Activated naive CD4-positive, alpha-beta T cell treated with anti-CD3 and anti-CD28 coated beads, Interleukin-2, amount 50 U/mL, for 24 hours (primary cell): ENCODE data around the gene JADE1.

Experiments used
- H3K27ac Mint-ChIP-seq: one replicate; pipeline ENCODE4 v1.8.0; 2021; ENCODE audit warnings: mild to moderate bottlenecking, mixed read lengths
- H3K27me3 Mint-ChIP-seq: one replicate; pipeline ENCODE4 v1.8.0; 2021; ENCODE audit warnings: mixed read lengths
- H3K36me3 Mint-ChIP-seq: one replicate; pipeline ENCODE4 v1.8.0; 2021; ENCODE audit warnings: mixed read lengths
- H3K4me1 Mint-ChIP-seq: one replicate; pipeline ENCODE4 v1.8.0; 2021; ENCODE audit warnings: mixed read lengths
- H3K4me3 Mint-ChIP-seq: one replicate; pipeline ENCODE4 v1.8.0; 2021; ENCODE audit warnings: mild to moderate bottlenecking, mixed read lengths
- H3K9me3 Mint-ChIP-seq: one replicate; pipeline ENCODE4 v1.8.0; 2021; ENCODE audit warnings: mixed read lengths

The JADE1 gene

DNA sequence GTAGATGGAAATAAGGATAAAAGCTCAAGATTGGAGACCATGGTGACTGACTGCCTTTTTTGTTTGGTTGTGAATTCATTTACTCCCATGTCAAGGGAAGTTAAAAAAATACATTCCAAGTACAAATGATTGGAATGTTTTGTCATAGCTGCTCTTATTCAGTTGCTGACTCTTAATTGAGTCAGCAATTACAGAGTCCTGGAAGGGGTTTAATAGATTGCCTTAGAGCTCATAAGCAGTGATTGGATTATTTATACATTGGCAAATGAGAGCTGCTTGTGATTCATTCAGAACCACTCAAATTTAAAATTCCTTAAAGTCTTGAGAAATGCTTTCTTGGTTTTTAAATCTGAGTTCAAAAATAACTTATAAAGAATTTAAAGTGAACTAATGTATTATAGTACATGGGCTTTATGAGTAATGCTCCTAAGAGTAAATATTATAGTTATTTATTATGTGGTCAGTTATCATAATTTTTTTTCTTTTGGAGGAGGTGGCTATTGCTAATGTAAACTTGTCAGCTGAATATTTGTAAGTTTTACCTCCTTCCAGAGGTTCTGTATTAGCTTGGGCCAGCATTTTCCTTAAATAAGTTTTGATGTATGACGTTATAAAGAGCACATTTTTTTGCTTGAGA, 13.6 kb downstream of the JADE1 start:
- H3K9me3 Mint-ChIP-seq: no peaks in the 10 kb centered on the region
- peaks cover 89% of the 10 kb centered on the region for H3K4me1 Mint-ChIP-seq
- peak overlapping the region; percentile 31 for H3K27ac Mint-ChIP-seq
- H3K27me3 Mint-ChIP-seq: no peaks in the 10 kb centered on the region
- H3K4me3 Mint-ChIP-seq: no peak overlapping the region
- H3K36me3 Mint-ChIP-seq: peaks cover 6% of the 10 kb centered on the region

DNA sequence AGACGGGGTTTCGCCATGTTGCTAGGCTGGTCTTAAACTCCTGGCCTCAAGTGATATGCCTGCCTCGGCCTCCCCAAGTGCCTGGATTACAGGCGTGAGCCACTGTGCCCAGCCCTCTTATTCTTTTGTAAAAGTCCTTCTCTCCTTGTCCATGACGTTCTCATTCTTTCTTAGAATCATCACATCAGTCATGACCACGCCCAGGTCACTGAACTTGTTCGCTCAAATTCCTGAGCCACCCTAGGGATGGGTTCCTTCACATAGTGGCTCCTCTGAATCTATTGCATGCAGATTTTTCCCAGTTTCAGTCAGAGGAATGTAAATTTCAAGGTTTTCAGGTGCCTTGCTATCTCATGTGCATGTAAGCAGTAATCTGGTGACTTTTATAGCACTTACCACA, 15.7 kb downstream of the JADE1 start:
- Mint-ChIP-seq H3K9me3 (no peaks in the 10 kb centered on the region), H3K4me1 (peaks cover 84% of the 10 kb centered on the region)

DNA sequence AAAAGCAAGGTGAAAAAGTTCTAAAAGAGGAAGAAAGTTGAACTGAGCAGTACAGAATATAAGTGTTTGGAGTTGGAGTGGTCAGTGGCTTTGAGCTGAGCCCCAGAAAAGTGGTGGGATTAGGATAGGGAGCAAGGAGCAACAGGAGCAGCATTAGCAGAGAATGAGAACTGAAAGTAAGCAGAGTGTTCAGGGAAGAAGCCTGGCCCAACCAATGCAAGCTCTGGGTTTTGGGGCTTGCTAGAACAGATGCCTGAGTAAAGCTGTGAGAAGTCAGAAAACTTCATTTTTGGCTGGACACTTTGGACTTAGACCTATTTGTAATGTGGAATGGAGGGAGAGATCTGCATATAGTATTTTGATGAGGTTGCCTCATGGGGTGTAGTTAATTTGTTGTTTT, 17.8 kb downstream of the JADE1 start:
- Mint-ChIP-seq H3K27ac (peak overlapping the region; percentile 30), H3K9me3 (no peaks in the 10 kb centered on the region), H3K4me1 (peaks cover 88% of the 10 kb centered on the region), H3K36me3 (peaks cover 11% of the 10 kb centered on the region), H3K4me3 (no peak overlapping the region), H3K27me3 (no peaks in the 10 kb centered on the region)

More for the DNA sequence above, 15.7 kb downstream of the JADE1 start:
- H3K27ac Mint-ChIP-seq: no peak overlapping the region
- H3K36me3 Mint-ChIP-seq: peaks cover 11% of the 10 kb centered on the region
- no peak overlapping the region for H3K4me3 Mint-ChIP-seq
- no peaks in the 10 kb centered on the region for H3K27me3 Mint-ChIP-seq

DNA sequence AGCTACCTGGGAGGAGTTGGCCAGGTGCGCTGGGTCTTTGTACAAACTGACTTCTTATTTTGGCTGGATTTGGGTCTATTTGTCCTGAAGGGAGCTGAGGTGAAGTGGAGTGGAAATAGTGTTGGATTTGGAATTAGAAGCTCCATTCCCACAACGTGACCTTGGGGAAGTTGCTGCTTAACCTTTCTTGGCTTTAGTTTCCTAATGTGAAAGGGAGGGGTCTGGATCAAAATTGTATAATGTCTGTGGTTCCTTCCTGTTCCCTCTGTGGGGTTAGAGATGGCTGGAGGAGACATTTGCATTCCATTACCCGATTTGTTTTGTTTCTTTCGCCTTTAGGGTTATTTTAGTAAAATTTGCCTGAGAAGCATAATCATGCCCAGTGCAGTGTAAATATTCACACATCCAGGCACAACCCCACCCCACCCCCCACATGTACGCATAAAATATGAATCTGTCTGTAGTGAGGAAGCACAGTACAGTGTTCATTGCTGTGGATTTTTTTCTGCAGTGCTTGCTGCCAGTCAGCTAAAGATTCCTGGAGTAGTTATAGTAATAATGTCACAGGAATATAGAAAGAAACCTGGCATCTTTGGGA, 21.5 kb downstream of the JADE1 start:
- Mint-ChIP-seq H3K9me3 (no peaks in the 10 kb centered on the region), H3K27me3 (no peaks in the 10 kb centered on the region), H3K36me3 (peaks cover 11% of the 10 kb centered on the region), H3K4me3 (no peak overlapping the region), H3K4me1 (peaks cover 74% of the 10 kb centered on the region), H3K27ac (peak overlapping the region; percentile 74)

DNA sequence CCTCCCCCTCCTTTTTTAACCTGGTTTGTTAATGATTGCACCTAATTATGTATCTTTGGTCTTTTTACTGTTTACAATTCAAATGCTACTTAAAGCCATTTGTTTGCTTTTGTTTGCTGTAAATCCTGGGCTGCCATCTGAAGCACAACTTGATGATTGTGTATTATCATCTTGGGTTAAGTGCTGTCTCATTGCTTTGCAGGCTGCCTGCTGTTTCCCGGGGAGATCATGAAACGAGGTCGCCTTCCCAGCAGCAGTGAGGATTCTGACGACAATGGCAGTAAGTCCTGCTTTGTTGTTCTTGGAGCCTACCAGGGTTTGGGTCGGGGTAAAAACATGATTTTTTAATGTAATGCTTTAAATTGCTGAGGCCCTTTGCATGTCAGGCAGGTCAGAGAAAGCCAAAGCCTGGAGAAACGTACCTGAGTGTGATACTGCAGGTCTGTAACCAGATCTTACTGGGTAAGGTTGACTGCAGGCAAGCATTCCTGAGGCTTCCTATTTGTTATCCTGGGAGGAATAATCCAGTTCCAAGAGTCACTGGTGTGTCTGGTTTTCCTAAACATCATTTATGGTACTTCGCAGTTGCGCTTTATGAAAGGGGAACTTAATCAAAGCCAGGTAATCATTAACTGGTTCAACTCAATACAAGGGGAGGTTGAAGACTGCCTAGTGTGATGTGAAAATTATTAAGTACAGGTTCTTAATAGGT, 22.2 kb downstream of the JADE1 start:
- Mint-ChIP-seq H3K4me1 (peaks cover 73% of the 10 kb centered on the region), H3K27ac (peak overlapping the region; percentile 57), H3K27me3 (no peaks in the 10 kb centered on the region), H3K9me3 (no peaks in the 10 kb centered on the region), H3K4me3 (no peak overlapping the region), H3K36me3 (peaks cover 11% of the 10 kb centered on the region)

DNA sequence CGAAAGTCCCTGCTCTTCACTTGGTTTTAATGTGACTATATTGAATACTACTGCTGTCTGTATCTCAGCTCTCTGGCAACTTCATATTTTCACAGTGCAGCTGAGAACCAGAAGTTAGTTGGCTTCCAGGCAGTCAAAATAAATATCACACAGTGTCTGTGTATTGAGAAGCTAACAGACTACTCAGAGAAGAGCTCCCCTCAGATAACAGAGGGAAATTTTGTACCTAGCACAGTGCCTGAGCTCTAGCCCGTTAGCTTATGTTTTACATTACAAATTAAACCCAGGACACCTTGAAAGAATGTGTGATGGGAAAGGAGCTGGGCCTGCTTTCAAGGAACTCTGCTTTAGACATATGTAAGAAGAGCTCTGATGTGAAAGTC, 22.7 kb downstream of the JADE1 start:
- H3K36me3 Mint-ChIP-seq: peaks cover 9% of the 10 kb centered on the region
- no peak overlapping the region for H3K27ac Mint-ChIP-seq
- H3K27me3 Mint-ChIP-seq: no peaks in the 10 kb centered on the region
- H3K4me3 Mint-ChIP-seq: no peak overlapping the region
- H3K4me1 Mint-ChIP-seq: peaks cover 73% of the 10 kb centered on the region
- no peaks in the 10 kb centered on the region for H3K9me3 Mint-ChIP-seq

DNA sequence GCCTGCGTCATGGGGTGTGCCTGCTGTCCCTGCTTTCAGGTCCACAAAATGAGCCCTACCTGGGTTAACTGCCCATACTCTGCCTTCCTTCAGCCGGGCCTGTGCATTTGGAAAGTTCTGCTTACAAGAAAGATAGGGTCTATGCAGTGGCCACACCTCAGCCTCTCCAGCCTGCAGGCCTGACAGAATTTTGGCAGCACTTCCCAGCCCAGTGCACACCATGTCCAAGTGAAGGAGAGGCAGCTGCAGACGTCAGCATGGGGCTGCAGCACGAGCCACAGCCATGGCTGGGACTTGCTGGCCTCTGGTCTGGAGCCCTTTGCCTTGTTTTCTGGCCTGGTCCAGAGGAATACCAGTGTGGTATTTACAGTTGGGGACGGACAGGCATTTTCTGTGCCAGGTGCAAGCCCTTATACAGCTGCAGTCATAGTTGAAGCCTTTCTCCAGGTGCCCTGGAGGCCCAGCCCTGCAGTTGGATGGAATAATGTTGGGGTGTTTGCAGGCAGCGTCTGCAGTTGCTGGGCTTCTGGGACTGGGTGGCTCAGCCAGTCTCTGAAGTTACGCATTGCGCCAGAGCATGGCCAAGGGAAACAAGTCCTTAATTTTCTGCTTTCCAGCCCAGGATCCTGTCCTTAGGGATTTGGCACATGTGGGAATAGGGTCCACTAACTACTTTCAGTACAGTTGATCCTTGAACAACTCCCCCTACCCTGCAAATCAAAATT, 26.2 kb downstream of the JADE1 start:
- no peaks in the 10 kb centered on the region for H3K36me3 Mint-ChIP-seq
- H3K9me3 Mint-ChIP-seq: no peaks in the 10 kb centered on the region
- no peak overlapping the region for H3K4me3 Mint-ChIP-seq
- peak overlapping the region; percentile 79 for H3K27ac Mint-ChIP-seq
- peaks cover 77% of the 10 kb centered on the region for H3K4me1 Mint-ChIP-seq
- no peaks in the 10 kb centered on the region for H3K27me3 Mint-ChIP-seq

DNA sequence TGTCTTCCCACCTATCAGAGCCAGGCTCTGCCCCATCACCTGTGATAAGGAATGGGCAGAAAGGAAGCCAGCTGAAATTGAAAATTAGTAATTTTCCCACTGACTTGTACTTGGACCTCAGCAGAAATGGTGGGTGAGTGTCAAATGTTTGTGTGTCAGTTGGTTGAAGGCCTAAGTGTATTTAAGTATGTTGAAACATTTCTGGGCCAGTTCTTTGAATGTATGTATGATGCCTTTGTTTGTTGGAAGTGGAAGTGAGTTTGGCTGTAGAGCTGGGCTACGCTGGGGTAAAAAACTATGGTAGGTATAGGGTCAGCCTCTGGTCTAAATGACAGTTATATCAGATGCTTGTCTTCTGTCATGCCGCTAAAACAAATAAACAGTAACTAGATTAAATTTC, 27.7 kb downstream of the JADE1 start:
- H3K4me3 Mint-ChIP-seq: no peak overlapping the region
- H3K27ac Mint-ChIP-seq: no peak overlapping the region
- no peaks in the 10 kb centered on the region for H3K36me3 Mint-ChIP-seq
- no peaks in the 10 kb centered on the region for H3K9me3 Mint-ChIP-seq
- H3K27me3 Mint-ChIP-seq: no peaks in the 10 kb centered on the region
- H3K4me1 Mint-ChIP-seq: peaks cover 74% of the 10 kb centered on the region

DNA sequence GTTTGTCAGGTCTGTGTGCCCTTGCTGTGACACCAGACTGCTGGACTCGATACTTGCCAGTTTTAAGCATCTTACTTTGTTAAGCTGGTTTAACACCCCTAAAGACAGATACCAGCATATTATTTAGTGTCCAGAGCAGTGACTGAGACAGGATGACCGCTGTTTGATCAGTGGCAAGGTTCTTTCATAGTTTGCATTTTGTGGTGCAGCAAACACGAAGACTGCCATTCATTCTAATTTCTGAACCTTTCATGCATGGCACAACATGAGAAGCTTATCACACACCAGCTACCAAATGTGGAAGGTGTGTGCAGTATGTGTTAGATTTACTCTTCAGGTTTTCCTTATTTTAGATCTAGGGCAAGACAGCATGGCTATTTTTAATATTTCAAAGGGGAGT, 28.2 kb downstream of the JADE1 start:
- Mint-ChIP-seq H3K27me3 (no peaks in the 10 kb centered on the region), H3K4me3 (no peak overlapping the region), H3K27ac (peak overlapping the region; percentile 74), H3K4me1 (peaks cover 73% of the 10 kb centered on the region), H3K36me3 (no peaks in the 10 kb centered on the region), H3K9me3 (no peaks in the 10 kb centered on the region)

DNA sequence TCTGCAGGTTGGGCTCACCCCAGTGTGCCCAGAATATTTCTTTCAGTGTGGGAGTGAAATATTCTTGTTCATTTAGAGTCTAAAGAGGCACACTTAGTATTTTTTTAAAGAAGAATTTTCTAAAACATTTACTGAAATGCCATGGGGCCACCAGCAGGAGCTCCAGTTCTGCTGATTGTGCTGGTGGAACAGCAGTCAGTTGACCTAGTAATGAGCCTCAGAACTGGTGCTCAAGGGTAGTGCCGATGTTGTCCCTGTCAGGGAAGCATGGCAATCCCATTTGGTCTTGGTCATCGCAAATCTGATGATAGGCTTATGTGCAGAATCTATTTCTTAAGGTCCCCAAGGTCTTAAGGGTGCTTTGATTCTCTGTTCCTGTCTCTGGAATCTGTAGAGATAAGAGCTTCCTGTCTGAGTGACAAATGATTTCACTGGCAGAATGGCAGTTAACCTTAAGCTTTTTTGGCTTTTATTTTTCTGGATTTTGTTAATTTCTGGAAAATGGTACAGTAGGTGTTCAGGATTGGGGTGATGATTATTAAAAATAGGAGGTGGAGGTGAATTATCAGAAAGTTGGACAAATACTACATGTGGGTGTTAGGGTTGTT, 31.3 kb downstream of the JADE1 start:
- Mint-ChIP-seq H3K4me3 (no peak overlapping the region), H3K27me3 (no peaks in the 10 kb centered on the region), H3K9me3 (no peaks in the 10 kb centered on the region), H3K4me1 (peaks cover 68% of the 10 kb centered on the region), H3K36me3 (peaks cover 6% of the 10 kb centered on the region), H3K27ac (peak overlapping the region; percentile 82)

DNA sequence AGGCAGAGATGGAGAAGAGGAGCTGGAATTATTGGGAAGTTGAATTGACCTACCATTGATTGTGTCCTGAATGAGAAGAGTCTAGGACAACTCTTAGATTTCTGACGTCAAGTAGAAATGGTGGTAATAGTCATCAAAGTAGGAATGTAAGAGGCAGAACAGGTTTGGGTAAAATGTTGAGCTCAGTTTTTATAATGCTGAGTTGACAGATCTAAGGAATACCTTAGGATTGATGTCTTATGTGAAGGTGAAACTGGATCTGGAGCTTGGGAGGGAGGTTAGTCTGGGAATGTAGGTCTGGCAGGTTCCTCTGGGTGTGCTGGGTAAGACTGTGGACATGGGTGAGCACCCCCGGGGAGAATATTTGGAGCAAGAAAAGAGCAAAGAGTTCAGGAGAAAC, 31.9 kb downstream of the JADE1 start:
- Mint-ChIP-seq H3K27ac (peak overlapping the region; percentile 82), H3K36me3 (peaks cover 6% of the 10 kb centered on the region), H3K9me3 (no peaks in the 10 kb centered on the region), H3K4me3 (no peak overlapping the region), H3K4me1 (peaks cover 65% of the 10 kb centered on the region), H3K27me3 (no peaks in the 10 kb centered on the region)

DNA sequence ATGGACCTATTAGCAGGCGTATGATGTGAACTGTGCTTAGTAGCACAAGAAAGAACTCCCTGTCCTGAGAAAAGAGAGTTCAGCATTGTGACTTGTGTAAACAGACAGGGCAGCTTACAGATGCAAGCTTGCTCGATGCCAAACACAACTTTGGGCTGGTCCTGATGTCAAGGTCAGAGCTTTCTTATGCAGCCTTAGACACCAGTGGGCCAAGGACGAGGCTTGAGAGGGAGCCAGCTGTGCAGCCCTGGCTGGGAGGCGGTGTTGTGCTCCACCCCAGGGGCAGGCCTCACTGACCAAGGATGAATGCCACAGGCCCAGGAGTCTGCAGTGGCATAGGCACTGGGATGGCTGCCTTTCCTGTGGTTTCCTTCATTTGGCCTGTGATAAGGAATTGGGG, 35.4 kb downstream of the JADE1 start:
- H3K4me3 Mint-ChIP-seq: no peak overlapping the region
- peaks cover 31% of the 10 kb centered on the region for H3K4me1 Mint-ChIP-seq
- H3K27me3 Mint-ChIP-seq: no peaks in the 10 kb centered on the region
- H3K9me3 Mint-ChIP-seq: no peaks in the 10 kb centered on the region
- H3K36me3 Mint-ChIP-seq: peaks cover 13% of the 10 kb centered on the region
- H3K27ac Mint-ChIP-seq: no peak overlapping the region

DNA sequence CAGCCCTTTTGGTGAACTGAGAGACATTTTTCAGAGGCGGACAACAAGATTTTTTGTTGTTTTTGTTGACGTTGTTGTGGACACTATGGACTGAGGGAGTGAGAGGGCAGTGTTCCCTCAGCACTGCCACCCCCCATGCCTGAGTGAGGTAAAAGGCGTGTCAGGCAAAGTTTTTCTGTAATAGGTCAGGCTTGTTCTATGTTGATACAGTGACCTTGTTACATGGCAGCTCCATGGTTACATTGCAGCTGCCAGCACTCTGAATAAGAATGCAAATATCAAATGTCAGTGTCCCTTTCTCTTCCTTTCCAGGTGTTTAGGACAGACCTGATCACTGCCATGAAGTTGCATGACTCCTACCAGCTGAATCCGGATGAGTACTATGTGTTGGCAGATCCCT, 36.6 kb downstream of the JADE1 start:
- Mint-ChIP-seq H3K4me3 (no peak overlapping the region), H3K27ac (no peak overlapping the region), H3K27me3 (no peaks in the 10 kb centered on the region), H3K36me3 (peaks cover 13% of the 10 kb centered on the region), H3K9me3 (no peaks in the 10 kb centered on the region), H3K4me1 (peaks cover 20% of the 10 kb centered on the region)

DNA sequence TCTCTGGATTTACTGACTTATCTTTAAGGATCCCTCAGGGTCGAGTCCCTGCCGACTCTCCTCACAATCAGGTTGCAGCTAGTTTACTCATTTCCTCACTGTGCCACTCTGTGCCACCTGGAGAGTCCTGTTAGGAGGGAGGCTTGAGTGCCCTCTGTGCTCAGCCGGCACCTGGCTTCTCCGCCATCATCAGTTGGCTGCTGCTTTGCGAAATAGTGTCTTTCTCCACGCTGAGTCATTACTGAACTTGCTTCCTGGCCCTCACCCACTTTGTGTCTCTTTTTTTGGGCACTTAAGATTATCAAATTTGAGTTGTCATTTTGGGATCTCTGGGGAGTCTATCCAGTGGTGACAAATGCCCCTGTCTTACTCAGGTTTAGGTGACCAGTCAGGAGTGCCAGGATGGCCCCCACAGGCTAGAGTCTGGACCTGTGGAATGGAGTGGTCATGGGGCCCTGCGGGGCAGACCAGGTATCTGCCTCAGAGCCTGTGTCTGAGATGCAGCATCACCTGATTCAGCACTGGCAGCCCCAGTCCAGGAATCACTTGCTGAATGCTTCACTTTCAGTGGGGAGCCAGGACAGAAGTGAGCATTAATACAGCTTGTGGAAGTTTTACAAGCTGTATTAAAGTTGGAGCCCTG, 37.7 kb downstream of the JADE1 start:
- Mint-ChIP-seq H3K4me1 (peaks cover 11% of the 10 kb centered on the region), H3K9me3 (no peaks in the 10 kb centered on the region), H3K36me3 (peaks cover 19% of the 10 kb centered on the region), H3K27ac (peak overlapping the region; percentile 70), H3K27me3 (no peaks in the 10 kb centered on the region), H3K4me3 (no peak overlapping the region)

DNA sequence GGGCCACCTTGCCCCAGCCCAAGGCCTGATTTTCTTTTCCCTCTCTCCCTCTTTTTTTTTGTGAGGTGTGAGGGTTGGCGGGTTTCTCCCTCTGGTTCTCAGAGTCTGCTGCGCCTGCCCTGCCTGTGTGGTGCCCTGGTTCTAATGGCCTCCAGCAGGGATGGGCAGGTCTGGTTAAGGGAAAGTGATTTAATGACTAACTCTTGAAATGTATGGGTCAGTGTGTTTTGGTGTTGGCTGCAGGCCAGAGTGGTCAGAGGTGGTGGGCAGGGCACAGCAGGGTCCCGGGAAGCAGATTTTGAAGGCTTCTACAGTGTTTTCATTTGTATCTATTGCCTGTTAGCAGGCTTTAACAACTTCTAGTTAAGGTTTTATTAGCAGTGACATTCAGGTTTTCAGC, 39.0 kb downstream of the JADE1 start:
- H3K27me3 Mint-ChIP-seq: no peaks in the 10 kb centered on the region
- H3K4me1 Mint-ChIP-seq: peaks cover 7% of the 10 kb centered on the region
- H3K4me3 Mint-ChIP-seq: no peak overlapping the region
- no peaks in the 10 kb centered on the region for H3K9me3 Mint-ChIP-seq
- peak overlapping the region; percentile 75 for H3K27ac Mint-ChIP-seq
- peaks cover 19% of the 10 kb centered on the region for H3K36me3 Mint-ChIP-seq
